Gastrocnemius medialis (tissue), 4 donors: ENCODE results near the gene NREP. TPM values are rescaled to one million over a fixed set of nuclear protein-coding genes. Genes with fewer than 3 reads are reported as not detected.

Experiments used
- ATAC-seq, 2 donors: fragments of 150-250 bp; one replicate each; pipeline ENCODE4 v1.9.1; 2016
- DNase-seq, 2 donors: peaks; one replicate each; pipeline ENCODE4 v3.0.0-alpha.2; 2019
- H3K27ac ChIP-seq, 4 donors: fragments of 200-600 bp; sonication (generic); 1 replicate in 1 of 4; 2 replicates in 3 of 4; pipeline ENCODE4 v1.5.1; 2016 to 2018; ENCODE audit warnings: mild to moderate bottlenecking in 2 of 4, moderate library complexity in 1 of 4
- H3K27me3 ChIP-seq, 3 donors: fragments of 200-600 bp; sonication (generic) in 2 of 3; 1 replicate in 1 of 3; 2 replicates in 2 of 3; pipeline versions ENCODE4 v1.5.1 to v1.6.0; 2016 to 2019; ENCODE audit warnings: mild to moderate bottlenecking in 1 of 3, moderate library complexity in 1 of 3
- H3K36me3 ChIP-seq, 2 donors: fragments of 200-600 bp; sonication (generic) in 1 of 2; one replicate each; pipeline ENCODE4 v1.5.1; 2017 to 2018
- H3K4me1 ChIP-seq, 2 donors: fragments of 200-600 bp; sonication (generic) in 1 of 2; one replicate each; pipeline ENCODE4 v1.5.1; 2016 to 2017; ENCODE audit warnings: mild to moderate bottlenecking in 2 of 2
- H3K4me3 ChIP-seq, 4 donors: fragments of 200-600 bp; sonication (generic) in 3 of 4; 1 replicate in 1 of 4; 2 replicates in 3 of 4; pipeline ENCODE4 v1.5.1; 2016 to 2019; ENCODE audit warnings: mild to moderate bottlenecking in 2 of 4
- H3K9me3 ChIP-seq, 3 donors: fragments of 200-600 bp; sonication (generic) in 2 of 3; 1 replicate in 1 of 3; 2 replicates in 2 of 3; pipeline ENCODE4 v1.5.1; 2016 to 2019
- POLR2A ChIP-seq, 2 donors: fragments of 450-650 bp; IDR thresholded peaks; one replicate each; pipeline ENCODE4 v1.6.1; 2017; ENCODE audit warnings: antibody characterized with exemption in 2 of 2, mild to moderate bottlenecking in 2 of 2, moderate library complexity in 2 of 2
- in situ Hi-C, 4 donors: fragments of 200-750 bp; cut with MboI; loops; one replicate each; pipeline versions ENCODE4 v1.15.0 to v1.8.0; 2017; ENCODE audit warnings: low sequenced_read_pairs in 4 of 4
- intact Hi-C: fragments of 100-400 bp; cut with DNase I; formaldehyde crosslinking; loops from one replicate; pipeline ENCODE4 v1.15.1; 2023; ENCODE audit warnings: low total_unique reads
- total RNA-seq, 4 donors: library from RNA; depleted of rRNA; stranded (reverse); fragments of >200 nt; gene quantifications; one replicate each; pipeline versions ENCODE4 v1.1.0 to v1.2.3, GENCODE V29; 2016
- TF ChIP-seq, protein P1 (sequence below), 5 experiments: fragments of 450-650 bp in 3 of 5; fragments of 200-600 bp in 2 of 5; sonication (generic) in 2 of 5; IDR thresholded peaks in 4 of 5; conservative IDR thresholded peaks in 1 of 5; 1 replicate in 4 of 5; 2 replicates in 1 of 5; pipeline ENCODE4 v1.5.1; 2016 to 2019; ENCODE audit warnings: antibody characterized with exemption in 5 of 5, mild to moderate bottlenecking in 3 of 5, moderate library complexity in 3 of 5

NREP gene
- total RNA-seq, 4 donors from 2014 or later, result 0.85 to 2.9 (median 1.8) TPM

- H3K9me3 ChIP-seq, result no peaks in the 10 kb centered on the region
- intact Hi-C loops (loop anchor here (10.0 kb wide), 2 partner anchors 127 to 463 kb away; no protein-coding TSS in a partner anchor), in situ Hi-C loops (no loop called here)
- H3K4me3 ChIP-seq, result no peak overlapping the region
- no peaks in the 10 kb centered on the region for H3K27me3 ChIP-seq
- no peak for DNase-seq
- H3K27ac ChIP-seq, result peak overlapping the region in 1 of 4 donors; percentile 47
- H3K36me3 ChIP-seq, result no peaks in the 10 kb centered on the region
- no peak for TF ChIP-seq POLR2A (IDR thresholded peaks at IDR 0.05)
- TF ChIP-seq, protein P1, sequence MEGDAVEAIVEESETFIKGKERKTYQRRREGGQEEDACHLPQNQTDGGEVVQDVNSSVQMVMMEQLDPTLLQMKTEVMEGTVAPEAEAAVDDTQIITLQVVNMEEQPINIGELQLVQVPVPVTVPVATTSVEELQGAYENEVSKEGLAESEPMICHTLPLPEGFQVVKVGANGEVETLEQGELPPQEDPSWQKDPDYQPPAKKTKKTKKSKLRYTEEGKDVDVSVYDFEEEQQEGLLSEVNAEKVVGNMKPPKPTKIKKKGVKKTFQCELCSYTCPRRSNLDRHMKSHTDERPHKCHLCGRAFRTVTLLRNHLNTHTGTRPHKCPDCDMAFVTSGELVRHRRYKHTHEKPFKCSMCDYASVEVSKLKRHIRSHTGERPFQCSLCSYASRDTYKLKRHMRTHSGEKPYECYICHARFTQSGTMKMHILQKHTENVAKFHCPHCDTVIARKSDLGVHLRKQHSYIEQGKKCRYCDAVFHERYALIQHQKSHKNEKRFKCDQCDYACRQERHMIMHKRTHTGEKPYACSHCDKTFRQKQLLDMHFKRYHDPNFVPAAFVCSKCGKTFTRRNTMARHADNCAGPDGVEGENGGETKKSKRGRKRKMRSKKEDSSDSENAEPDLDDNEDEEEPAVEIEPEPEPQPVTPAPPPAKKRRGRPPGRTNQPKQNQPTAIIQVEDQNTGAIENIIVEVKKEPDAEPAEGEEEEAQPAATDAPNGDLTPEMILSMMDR (IDR thresholded peaks at IDR 0.05 in 4 of 5, conservative IDR thresholded peaks at IDR 0.05 in 1 of 5), result no peak
- peaks cover 13 to 16% of the 10 kb centered on the region in 2 donors for H3K4me1 ChIP-seq
- ATAC-seq, result no peak
These were observed 74.9 kb downstream of the NREP start for GRCh38 chr5:111682121-111682520.

DNA sequence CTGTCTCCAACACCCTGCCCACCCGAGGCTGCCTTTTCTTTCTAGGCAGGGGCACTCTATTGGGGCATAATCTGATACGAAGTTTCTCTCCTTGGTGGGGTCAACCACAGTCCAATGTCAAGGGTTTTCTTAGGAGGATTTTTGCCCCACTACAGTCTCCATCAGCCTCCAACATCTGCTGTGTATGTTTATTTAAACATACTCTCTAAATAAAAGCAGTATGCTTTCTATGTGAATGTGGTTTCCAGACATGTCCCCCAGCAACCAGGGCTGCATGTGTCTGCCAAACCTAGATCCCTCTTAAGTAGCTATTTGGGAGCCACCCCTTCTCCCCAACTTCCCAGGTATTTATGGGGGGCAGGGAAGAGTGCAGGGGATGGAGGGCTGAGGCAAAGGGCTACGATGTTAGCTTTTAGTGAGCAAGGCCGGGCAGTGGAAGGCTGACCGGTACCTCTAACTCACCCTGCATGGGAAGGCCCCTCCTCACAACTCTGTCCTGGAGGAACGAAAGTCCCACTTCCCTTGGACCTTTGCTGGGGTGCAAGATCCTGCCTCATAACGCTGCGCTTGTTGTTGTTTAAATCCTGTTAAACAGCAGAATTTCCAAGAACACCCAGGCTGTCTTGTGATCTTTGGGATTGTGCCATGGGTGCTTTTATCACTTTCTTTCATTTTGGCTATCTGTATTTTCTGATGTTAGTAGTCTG lies 75.4 kb downstream of the NREP start:
- in situ Hi-C loops (no loop called here), intact Hi-C loops (loop anchor here (10.0 kb wide), 2 partner anchors 127 to 463 kb away; no protein-coding TSS in a partner anchor)
- TF ChIP-seq, protein P1 (IDR thresholded peaks at IDR 0.05 in 4 of 5, conservative IDR thresholded peaks at IDR 0.05 in 1 of 5), result no peak
- TF ChIP-seq POLR2A (IDR thresholded peaks at IDR 0.05), result no peak
- peaks cover 13 to 16% of the 10 kb centered on the region in 2 donors for H3K4me1 ChIP-seq
- no peaks in the 10 kb centered on the region for H3K36me3 ChIP-seq
- no peaks in the 10 kb centered on the region for H3K9me3 ChIP-seq
- ATAC-seq (no peak), DNase-seq (no peak)
- peak overlapping the region in 3 of 4 donors; percentile 6 to 47 (median 6) for H3K27ac ChIP-seq
- H3K4me3 ChIP-seq, result peak overlapping the region in 1 of 4 donors; percentile 10
- H3K27me3 ChIP-seq, result no peaks in the 10 kb centered on the region

DNA sequence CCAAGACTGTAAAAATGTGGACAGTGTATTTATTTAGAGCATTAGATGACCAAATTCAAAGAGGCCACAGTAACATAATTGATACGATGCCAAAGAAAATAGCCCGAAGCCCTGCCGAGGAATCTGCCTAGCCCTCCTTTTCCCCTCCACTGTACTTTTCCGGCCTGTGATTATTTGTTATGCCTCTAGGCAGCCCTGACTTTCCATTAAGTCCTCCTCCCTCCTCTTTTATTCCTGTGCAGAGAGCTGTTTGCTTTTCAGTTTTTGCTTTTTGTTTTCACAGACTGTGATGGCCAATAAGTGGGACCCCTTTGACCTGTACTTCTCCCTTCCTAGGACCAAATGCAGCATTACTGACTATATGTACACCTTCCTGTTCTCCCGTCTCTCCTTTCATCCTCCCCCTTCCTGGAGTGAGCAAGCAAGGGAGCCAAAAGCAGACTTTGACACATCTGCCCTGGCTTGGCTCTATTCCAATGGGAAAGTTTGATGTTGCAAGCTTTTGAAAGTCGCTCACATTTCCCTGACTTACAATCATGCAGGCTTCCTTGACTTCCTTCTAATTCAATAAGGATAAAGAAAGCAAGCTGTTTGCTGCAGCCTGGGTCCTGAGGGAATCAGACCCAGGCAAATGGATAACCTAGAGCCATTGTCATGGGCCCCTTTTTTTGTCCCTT lies 76.1 kb downstream of the NREP start:
- Histone ChIP-seq H3K36me3 (no peaks in the 10 kb centered on the region), H3K27me3 (no peaks in the 10 kb centered on the region), H3K4me1 (peaks cover 13 to 16% of the 10 kb centered on the region in 2 donors), H3K4me3 (peak overlapping the region in 1 of 4 donors; percentile 10), H3K27ac (peak overlapping the region in 3 of 4 donors; percentile 6 to 47 (median 10)), H3K9me3 (no peaks in the 10 kb centered on the region)
- ATAC-seq, result peak; percentile 95 to 98
- peak; percentile 65 for DNase-seq
- intact Hi-C loops (loop anchor here (10.0 kb wide), 2 partner anchors 126 to 464 kb away; no protein-coding TSS in a partner anchor), in situ Hi-C loops (no loop called here)
- TF ChIP-seq POLR2A (IDR thresholded peaks at IDR 0.05), result no peak
- TF ChIP-seq, protein P1 (IDR thresholded peaks at IDR 0.05 in 4 of 5, conservative IDR thresholded peaks at IDR 0.05 in 1 of 5), result no peak

- Histone ChIP-seq H3K4me3 (no peak overlapping the region), H3K27ac (no peak overlapping the region), H3K27me3 (no peaks in the 10 kb centered on the region), H3K4me1 (peaks cover 13 to 16% of the 10 kb centered on the region in 2 donors), H3K9me3 (no peaks in the 10 kb centered on the region), H3K36me3 (no peaks in the 10 kb centered on the region)
- in situ Hi-C loops, result no loop called here
- ATAC-seq (no peak), DNase-seq (no peak)
- intact Hi-C loops, result loop anchor here (10.0 kb wide), 2 partner anchors 125 to 465 kb away; no protein-coding TSS in a partner anchor
- no peak for TF ChIP-seq POLR2A (IDR thresholded peaks at IDR 0.05)
- TF ChIP-seq, protein P1 (IDR thresholded peaks at IDR 0.05 in 4 of 5, conservative IDR thresholded peaks at IDR 0.05 in 1 of 5), result no peak
These were observed 77.4 kb downstream of the NREP start for GRCh38 chr5:111679611-111680010.

Other genes with a start within 250 kb of the NREP start
- 1 to 10 TPM in 2 of 4 donors, under 1 TPM in 2; 0.49 to 2.7 (median 1.4) TPM for gene STARD4, start 244.7 kb downstream of the NREP start, total RNA-seq